Testis (tissue), 3 donors: ENCODE results near the gene FAM120A. TPM values are rescaled to one million over a fixed set of nuclear protein-coding genes. Genes with fewer than 3 reads are reported as not detected.

Source experiments
- DNase-seq: peaks from one replicate; pipeline ENCODE4 v3.0.0-alpha.2; 2019
- H3K27ac ChIP-seq, 2 donors: fragments of 200-600 bp; sonication (generic); one replicate each; pipeline ENCODE4 v1.5.1; 2019
- H3K27me3 ChIP-seq: fragments of 200-600 bp; sonication (generic); one replicate; pipeline ENCODE4 v1.5.1; 2019
- H3K36me3 ChIP-seq: fragments of 200-600 bp; sonication (generic); one replicate; pipeline ENCODE4 v1.5.1; 2017; ENCODE audit warnings: low read depth; ENCODE audit errors: missing control alignments
- H3K4me1 ChIP-seq: fragments of 200-600 bp; sonication (generic); one replicate; pipeline ENCODE4 v1.5.1; 2019
- H3K4me3 ChIP-seq, 2 donors: fragments of 200-600 bp; sonication (generic); one replicate each; pipeline ENCODE4 v1.5.1; 2017 to 2019
- H3K9me3 ChIP-seq: fragments of 200-600 bp; sonication (generic); one replicate; pipeline ENCODE4 v1.5.1; 2017
- POLR2A ChIP-seq: fragments of 450-650 bp; IDR thresholded peaks from one replicate; pipeline ENCODE4 v1.6.1; 2017; ENCODE audit warnings: antibody characterized with exemption, mild to moderate bottlenecking, moderate library complexity
- WGBS, 2 donors: methylation state at CpG; one replicate each; pipeline ENCODE4 v1.1.5; 2018; 5-methylcytosine and 5-hydroxymethylcytosine counted together
- intact Hi-C: fragments of 100-400 bp; cut with DNase I; formaldehyde crosslinking; loops from one replicate; pipeline ENCODE4 v1.15.1; 2023; ENCODE audit warnings: low total_unique reads
- polyA plus RNA-seq: library from polyadenylated mRNA; stranded (reverse); fragments of 350-450 nt; fragmentation: Illumina TruSeq; extraction: RNeasy Lipid Tissue Mini Kit (QIAGEN cat#74804); gene quantifications from one replicate; pipeline ENCODE4 v1.2.3, GENCODE V29; 2014; ENCODE audit warnings: low read depth, low replicate concordance; ENCODE audit not compliant: insufficient read depth
- total RNA-seq, 2 donors: library from RNA; depleted of rRNA; stranded (reverse); fragments of >200 nt; gene quantifications; one replicate each; pipeline ENCODE4 v1.2.3, GENCODE V29; 2016
- TF ChIP-seq, protein P1 (sequence below), 3 experiments: fragments of 450-650 bp in 2 of 3; fragments of 200-600 bp in 1 of 3; sonication (generic) in 1 of 3; IDR thresholded peaks; one replicate each; pipeline ENCODE4 v1.5.1; 2016 to 2019; ENCODE audit warnings: antibody characterized with exemption in 3 of 3, mild to moderate bottlenecking in 2 of 3, moderate library complexity in 1 of 3

FAM120A gene
- total and polyA plus RNA-seq, 3 donors from 2014 or later: 39.3 to 81.5 (median 73.9) TPM

GRCh38 chr9:93580654-93581380 lies 129.3 kb downstream of the FAM120A start:
- Histone ChIP-seq H3K9me3 (no peaks in the 10 kb centered on the region), H3K27me3 (no peaks in the 10 kb centered on the region), H3K27ac (no peak overlapping the region), H3K4me3 (no peak overlapping the region), H3K4me1 (peaks cover 14% of the 10 kb centered on the region), H3K36me3 (no peaks in the 10 kb centered on the region)
- no peak for DNase-seq
- 78 to 88% methylated on average over 10 of the region's 10 CpGs for WGBS, 2 donors
- TF ChIP-seq, protein P1, sequence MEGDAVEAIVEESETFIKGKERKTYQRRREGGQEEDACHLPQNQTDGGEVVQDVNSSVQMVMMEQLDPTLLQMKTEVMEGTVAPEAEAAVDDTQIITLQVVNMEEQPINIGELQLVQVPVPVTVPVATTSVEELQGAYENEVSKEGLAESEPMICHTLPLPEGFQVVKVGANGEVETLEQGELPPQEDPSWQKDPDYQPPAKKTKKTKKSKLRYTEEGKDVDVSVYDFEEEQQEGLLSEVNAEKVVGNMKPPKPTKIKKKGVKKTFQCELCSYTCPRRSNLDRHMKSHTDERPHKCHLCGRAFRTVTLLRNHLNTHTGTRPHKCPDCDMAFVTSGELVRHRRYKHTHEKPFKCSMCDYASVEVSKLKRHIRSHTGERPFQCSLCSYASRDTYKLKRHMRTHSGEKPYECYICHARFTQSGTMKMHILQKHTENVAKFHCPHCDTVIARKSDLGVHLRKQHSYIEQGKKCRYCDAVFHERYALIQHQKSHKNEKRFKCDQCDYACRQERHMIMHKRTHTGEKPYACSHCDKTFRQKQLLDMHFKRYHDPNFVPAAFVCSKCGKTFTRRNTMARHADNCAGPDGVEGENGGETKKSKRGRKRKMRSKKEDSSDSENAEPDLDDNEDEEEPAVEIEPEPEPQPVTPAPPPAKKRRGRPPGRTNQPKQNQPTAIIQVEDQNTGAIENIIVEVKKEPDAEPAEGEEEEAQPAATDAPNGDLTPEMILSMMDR (IDR thresholded peaks at IDR 0.05): no peak
- TF ChIP-seq POLR2A: no peak
- intact Hi-C loops: no loop called here

DNA sequence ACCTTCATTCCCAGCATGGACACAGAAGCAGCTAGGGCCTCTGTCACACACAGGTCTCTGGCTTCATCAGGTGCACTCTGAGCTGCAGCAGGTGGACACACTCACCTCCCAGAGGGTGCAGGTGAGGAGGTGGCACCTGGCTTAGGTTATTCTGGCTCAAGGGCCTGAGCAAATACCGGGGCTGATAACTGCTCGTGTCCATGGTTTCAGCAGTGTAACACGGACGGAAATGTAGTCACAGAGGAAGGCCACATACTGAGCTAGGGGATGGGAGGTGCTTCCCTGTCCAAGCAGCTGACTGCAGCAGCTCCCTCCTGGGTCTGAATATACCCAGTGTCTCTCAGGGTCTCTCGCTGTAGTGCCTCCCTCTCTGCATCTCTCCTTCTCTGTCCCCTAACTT lies 130.6 kb downstream of the FAM120A start:
- no peak overlapping the region for H3K4me3 ChIP-seq
- H3K9me3 ChIP-seq: no peaks in the 10 kb centered on the region
- H3K27me3 ChIP-seq: no peaks in the 10 kb centered on the region
- intact Hi-C loops: no loop called here
- no peak for DNase-seq
- WGBS, 2 donors: 67 to 78% methylated on average over 3 to 5 of the region's 5 CpGs
- H3K4me1 ChIP-seq: peaks cover 14% of the 10 kb centered on the region
- no peak overlapping the region for H3K27ac ChIP-seq
- TF ChIP-seq, protein P1 (IDR thresholded peaks at IDR 0.05): no peak
- TF ChIP-seq POLR2A: no peak
- H3K36me3 ChIP-seq: no peaks in the 10 kb centered on the region

- Histone ChIP-seq H3K27ac (no peak overlapping the region), H3K9me3 (no peaks in the 10 kb centered on the region), H3K4me1 (peaks cover 13% of the 10 kb centered on the region), H3K27me3 (no peaks in the 10 kb centered on the region), H3K4me3 (no peak overlapping the region), H3K36me3 (no peaks in the 10 kb centered on the region)
- no peak for DNase-seq
- intact Hi-C loops: no loop called here
- WGBS, 2 donors: 85 to 90% methylated on average over 3 of the region's 3 CpGs
- TF ChIP-seq POLR2A: no peak
- TF ChIP-seq, protein P1 (IDR thresholded peaks at IDR 0.05): no peak
Observed at GRCh38 chr9:93582550-93582949, 131.1 kb downstream of the FAM120A start.

DNA sequence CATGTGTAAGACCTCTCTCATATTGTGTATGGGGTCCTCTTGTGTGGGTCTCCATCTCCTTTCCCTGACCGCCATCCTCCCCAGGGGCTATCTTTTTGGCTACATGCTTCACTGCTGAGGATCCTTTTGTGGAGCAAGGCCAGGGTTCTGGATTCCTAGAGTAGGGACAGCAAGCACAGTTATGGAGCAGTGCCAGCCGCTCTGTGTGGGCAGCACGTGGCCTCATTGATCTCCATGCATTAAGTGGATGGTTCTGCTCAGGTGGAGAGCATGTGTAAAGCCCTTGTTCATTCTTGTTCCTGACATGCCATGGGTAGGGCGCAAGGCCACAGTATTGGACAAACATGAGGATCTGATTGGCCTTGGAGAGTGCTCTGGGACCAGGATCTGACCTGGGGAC lies 133.8 kb downstream of the FAM120A start:
- TF ChIP-seq POLR2A: no peak
- TF ChIP-seq, protein P1 (IDR thresholded peaks at IDR 0.05): no peak
- no peaks in the 10 kb centered on the region for H3K36me3 ChIP-seq
- H3K27ac ChIP-seq: no peak overlapping the region
- intact Hi-C loops: no loop called here
- DNase-seq: no peak
- no peaks in the 10 kb centered on the region for H3K27me3 ChIP-seq
- peaks cover 7% of the 10 kb centered on the region for H3K4me1 ChIP-seq
- WGBS, 2 donors: 92 to 100% methylated on average over 4 of the region's 4 CpGs
- no peaks in the 10 kb centered on the region for H3K9me3 ChIP-seq
- H3K4me3 ChIP-seq: no peak overlapping the region

- no peak overlapping the region for H3K4me3 ChIP-seq
- WGBS, 2 donors: 72 to 98% methylated on average over 4 of the region's 4 CpGs
- H3K9me3 ChIP-seq: no peaks in the 10 kb centered on the region
- H3K27ac ChIP-seq: no peak overlapping the region
- intact Hi-C loops: no loop called here
- H3K4me1 ChIP-seq: peaks cover 7% of the 10 kb centered on the region
- H3K27me3 ChIP-seq: no peaks in the 10 kb centered on the region
- TF ChIP-seq, protein P1 (IDR thresholded peaks at IDR 0.05): no peak
- no peak for TF ChIP-seq POLR2A
- no peak for DNase-seq
- no peaks in the 10 kb centered on the region for H3K36me3 ChIP-seq
Observed at GRCh38 chr9:93585695-93586094, 134.2 kb downstream of the FAM120A start.
